Small intestine (tissue), 7 donors: ENCODE results near the gene TUBGCP6. TPM values are rescaled to one million over a fixed set of nuclear protein-coding genes. Genes with fewer than 3 reads are reported as not detected.

Source experiments
- DNase-seq, 2 donors: peaks; one replicate each; pipeline versions ENCODE4 v3.0.0 to v3.0.0-alpha.2; 2013
- FAIRE-seq: peaks from 2 replicates; lab custom pipeline; 2012; peaks lifted over from hg19 to GRCh38; lab: Jason Lieb, UNC
- H3K27ac ChIP-seq, 3 donors: one replicate each; pipeline ENCODE4 v1.5.1; 2013; ENCODE audit warnings: low read length in 2 of 3, mild to moderate bottlenecking in 2 of 3, control low read depth in 1 of 3, inconsistent platforms in 1 of 3, low read depth in 1 of 3, moderate library complexity in 1 of 3
- H3K27me3 ChIP-seq, 3 donors: one replicate each; pipeline ENCODE4 v1.6.1; 2013; ENCODE audit warnings: low read length in 3 of 3, inconsistent platforms in 1 of 3; ENCODE audit not compliant: control insufficient read depth in 3 of 3, insufficient read depth in 3 of 3
- H3K36me3 ChIP-seq, 3 donors: one replicate each; pipeline ENCODE4 v1.6.1; 2013; ENCODE audit warnings: low read length in 3 of 3, inconsistent platforms in 1 of 3, low read depth in 1 of 3, mild to moderate bottlenecking in 1 of 3, moderate library complexity in 1 of 3; ENCODE audit not compliant: control insufficient read depth in 3 of 3, insufficient read depth in 2 of 3
- H3K4me1 ChIP-seq, 3 donors: one replicate each; pipeline ENCODE4 v1.6.1; 2013; ENCODE audit warnings: low read length in 2 of 3, inconsistent platforms in 1 of 3, low read depth in 1 of 3, mild to moderate bottlenecking in 1 of 3, moderate library complexity in 1 of 3; ENCODE audit not compliant: control insufficient read depth in 3 of 3, insufficient read depth in 2 of 3
- H3K4me3 ChIP-seq, 3 donors: one replicate each; pipeline ENCODE4 v1.5.1; 2013; ENCODE audit warnings: low read length in 3 of 3, control low read depth in 1 of 3, inconsistent platforms in 1 of 3, low read depth in 1 of 3, mild to moderate bottlenecking in 1 of 3, moderate library complexity in 1 of 3
- H3K9me3 ChIP-seq, 2 donors: one replicate each; pipeline ENCODE4 v1.6.1; 2013; ENCODE audit warnings: low read depth in 1 of 2, low read length in 1 of 2; ENCODE audit not compliant: control insufficient read depth in 2 of 2, insufficient read depth in 1 of 2
- WGBS, 3 donors: extraction: QIAGEN DNeasy Blood & Tissue Kit; methylation state at CpG; one replicate each; pipeline ENCODE4 v1.1.7; 2013; 5-methylcytosine and 5-hydroxymethylcytosine counted together
- polyA plus RNA-seq, 4 donors: library from polyadenylated mRNA; stranded (reverse) in 3 of 4; unstranded in 1 of 4; fragments of 200-250 nt in 3 of 4; fragments of 120-200 nt in 1 of 4; gene quantifications; one replicate each; pipeline versions ENCODE4 v1.2.1 to v1.2.3, GENCODE V29; 2013
- donor health status: healthy with polysubstance abuse.
- donor health status: control.
- donor health status: control.
- donor health status: Bipolar disorder and iron deficiency.
- donor health status: healthy.

Gene TUBGCP6
- polyA plus RNA-seq, 4 donors, result 23.0 to 55.5 (median 39.7) TPM

DNA sequence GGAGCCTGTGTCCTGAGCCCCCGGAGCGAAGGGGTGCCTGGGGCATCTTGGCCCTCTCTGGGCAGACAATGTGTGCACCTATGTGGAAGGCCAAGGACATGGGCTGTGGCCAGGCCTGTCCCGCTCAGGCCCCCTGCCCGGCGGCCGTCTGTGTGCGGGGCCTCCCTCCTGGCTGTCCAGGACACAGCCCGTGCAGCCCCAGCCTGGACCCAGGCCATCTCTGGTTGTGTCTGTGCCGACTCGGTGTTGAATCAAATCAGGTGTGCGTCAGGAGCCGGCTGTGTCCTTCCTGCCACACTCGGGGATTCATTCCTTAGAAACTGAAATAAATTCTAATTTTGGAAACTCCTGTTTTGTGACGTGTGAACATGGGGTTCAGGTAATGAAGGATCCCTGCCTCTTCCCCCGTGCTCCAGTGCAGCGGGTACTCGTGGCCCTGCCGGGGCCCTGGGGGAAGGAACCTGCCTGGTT, 45.5 kb downstream of the TUBGCP6 start:
- Histone ChIP-seq H3K4me3 (no peak overlapping the region), H3K27me3 (no peaks in the 10 kb centered on the region)

GRCh38 chr22:50198624-50199017, 46.2 kb downstream of the TUBGCP6 start:
- H3K36me3 ChIP-seq, result peaks cover 11 to 64% (median 15%) of the 10 kb centered on the region in 3 donors
- no peak for FAIRE-seq
- peak overlapping the region in 1 of 3 donors; percentile 4 for H3K4me3 ChIP-seq
- peaks cover 0 to 12% (median 0%) of the 10 kb centered on the region in 3 donors for H3K4me1 ChIP-seq
- 85 to 92% (median 90%) methylated on average over 10 to 16 of the region's 16 CpGs for WGBS, 3 donors
- no peaks in the 10 kb centered on the region for H3K9me3 ChIP-seq
- no peaks in the 10 kb centered on the region for H3K27me3 ChIP-seq
- H3K27ac ChIP-seq, result no peak overlapping the region
- no peak for DNase-seq

More for the DNA sequence above, 45.5 kb downstream of the TUBGCP6 start:
- no peaks in the 10 kb centered on the region for H3K9me3 ChIP-seq
- peaks cover 0 to 12% (median 0%) of the 10 kb centered on the region in 3 donors for H3K4me1 ChIP-seq
- no peak for DNase-seq
- 82 to 88% (median 84%) methylated on average over 18 of the region's 18 CpGs for WGBS, 3 donors
- H3K27ac ChIP-seq, result no peak overlapping the region
- FAIRE-seq, result no peak
- peaks cover 8 to 57% (median 11%) of the 10 kb centered on the region in 3 donors for H3K36me3 ChIP-seq

- no peak overlapping the region for H3K4me3 ChIP-seq
- WGBS, 3 donors, result 92 to 95% (median 93%) methylated on average over 53 to 61 of the region's 61 CpGs
- DNase-seq (no peak), FAIRE-seq (no peak)
- H3K27me3 ChIP-seq, result no peaks in the 10 kb centered on the region
- no peaks in the 10 kb centered on the region for H3K9me3 ChIP-seq
- peaks cover 0 to 12% (median 0%) of the 10 kb centered on the region in 3 donors for H3K4me1 ChIP-seq
- no peak overlapping the region for H3K27ac ChIP-seq
- peaks cover 11 to 68% (median 17%) of the 10 kb centered on the region in 3 donors for H3K36me3 ChIP-seq
These were observed 46.8 kb downstream of the TUBGCP6 start for GRCh38 chr22:50197856-50198623.

GRCh38 chr22:50197000-50197800, 47.6 kb downstream of the TUBGCP6 start:
- no peak for FAIRE-seq
- peaks cover 0 to 12% (median 0%) of the 10 kb centered on the region in 3 donors for H3K4me1 ChIP-seq

DNA sequence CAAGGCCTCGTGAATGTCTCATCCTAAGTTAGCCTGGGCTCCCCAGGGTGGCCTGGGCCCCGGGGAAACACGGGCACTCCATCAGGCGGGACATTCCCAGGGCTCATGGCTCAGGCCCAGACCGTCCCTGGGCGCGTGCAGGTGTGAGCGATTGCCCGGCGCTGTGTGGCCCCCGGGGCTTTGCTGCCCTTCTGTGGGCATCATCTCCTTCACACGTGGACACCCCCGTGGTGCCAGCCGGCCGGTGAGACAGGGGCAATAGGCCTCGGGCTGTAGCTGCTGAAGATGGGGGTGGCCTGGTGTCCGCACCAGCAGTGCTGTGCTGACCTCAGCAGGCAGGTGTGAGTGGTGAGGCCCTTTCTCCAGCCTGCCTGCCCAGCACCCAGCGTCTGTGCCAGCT, 48.6 kb downstream of the TUBGCP6 start:
- no peak overlapping the region for H3K27ac ChIP-seq
- no peak overlapping the region for H3K4me3 ChIP-seq

More at GRCh38 chr22:50197000-50197800, 47.6 kb downstream of the TUBGCP6 start:
- H3K9me3 ChIP-seq, result no peaks in the 10 kb centered on the region
- H3K27me3 ChIP-seq, result no peaks in the 10 kb centered on the region
- DNase-seq, result no peak
- 86 to 92% (median 88%) methylated on average over 23 of the region's 23 CpGs for WGBS, 3 donors
- no peak overlapping the region for H3K27ac ChIP-seq
- H3K4me3 ChIP-seq, result no peak overlapping the region
- peaks cover 11 to 74% (median 17%) of the 10 kb centered on the region in 3 donors for H3K36me3 ChIP-seq

DNA sequence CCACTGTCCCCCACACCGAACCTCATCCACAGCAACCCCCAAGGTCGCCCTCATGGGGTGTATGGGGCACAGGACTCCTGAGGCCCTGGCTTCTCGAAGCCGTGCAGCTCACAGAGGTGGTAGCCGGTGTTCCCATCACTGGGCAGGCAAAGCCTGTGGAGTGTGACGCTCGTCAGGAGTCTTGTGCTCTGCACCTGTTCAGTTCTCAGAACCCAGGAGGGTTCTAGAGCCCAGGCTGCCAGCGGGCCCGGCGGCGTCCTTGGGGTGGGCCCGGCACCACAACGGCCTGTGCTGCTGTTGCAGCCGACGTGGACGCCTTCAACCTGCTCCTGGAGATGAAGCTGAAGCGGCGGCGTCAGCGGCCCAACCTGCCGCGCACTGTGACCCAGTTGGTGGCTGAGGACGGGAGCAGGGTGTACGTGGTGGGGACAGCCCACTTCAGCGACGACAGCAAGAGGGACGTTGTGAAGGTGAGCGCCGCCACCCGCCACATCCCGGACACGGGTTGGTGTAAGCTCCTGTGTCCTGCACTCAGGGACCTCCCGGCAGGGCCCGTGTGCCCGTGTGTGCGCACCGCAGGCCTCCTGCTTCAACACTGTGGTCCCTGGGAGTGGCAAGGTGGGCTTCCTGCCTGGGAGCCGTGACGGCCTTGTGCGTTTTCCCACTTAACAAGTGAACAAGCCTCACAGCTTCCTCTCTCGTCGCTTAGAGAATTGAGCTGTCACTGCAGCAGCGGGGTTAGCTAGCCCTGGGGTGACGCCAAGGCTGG, 50.6 kb downstream of the TUBGCP6 start:
- no peaks in the 10 kb centered on the region for H3K27me3 ChIP-seq
- DNase-seq (no peak), FAIRE-seq (no peak)
- no peaks in the 10 kb centered on the region for H3K9me3 ChIP-seq
- no peak overlapping the region for H3K4me3 ChIP-seq
- H3K27ac ChIP-seq, result no peak overlapping the region
- WGBS, 3 donors, result 92 to 95% (median 93%) methylated on average over 44 of the region's 44 CpGs
- H3K36me3 ChIP-seq, result peaks cover 11 to 79% (median 17%) of the 10 kb centered on the region in 3 donors
- H3K4me1 ChIP-seq, result peaks cover 0 to 28% (median 0%) of the 10 kb centered on the region in 3 donors

More for the DNA sequence above, 48.6 kb downstream of the TUBGCP6 start:
- H3K9me3 ChIP-seq, result no peaks in the 10 kb centered on the region
- peaks cover 0 to 14% (median 0%) of the 10 kb centered on the region in 3 donors for H3K4me1 ChIP-seq
- 88 to 95% (median 89%) methylated on average over 10 to 18 of the region's 18 CpGs for WGBS, 3 donors
- no peak for DNase-seq
- no peaks in the 10 kb centered on the region for H3K27me3 ChIP-seq
- peaks cover 11 to 84% (median 17%) of the 10 kb centered on the region in 3 donors for H3K36me3 ChIP-seq
- no peak for FAIRE-seq

GRCh38 chr22:50193621-50194020, 51.2 kb downstream of the TUBGCP6 start:
- 92 to 98% (median 95%) methylated on average over 6 to 8 of the region's 8 CpGs for WGBS, 3 donors
- no peak overlapping the region for H3K27ac ChIP-seq

More at GRCh38 chr22:50193621-50194020, 51.2 kb downstream of the TUBGCP6 start:
- Histone ChIP-seq H3K4me3 (no peak overlapping the region), H3K4me1 (peaks cover 0 to 34% (median 0%) of the 10 kb centered on the region in 3 donors), H3K27me3 (no peaks in the 10 kb centered on the region), H3K36me3 (peaks cover 11 to 79% (median 15%) of the 10 kb centered on the region in 3 donors), H3K9me3 (no peaks in the 10 kb centered on the region)
- no peak for DNase-seq
- no peak for FAIRE-seq
